ENCODE results near the gene RAB12. TPM values are rescaled to one million over a fixed set of nuclear protein-coding genes. Genes with fewer than 3 reads are reported as not detected.

The RAB12 gene
- total RNA-seq, 1 donor from 2014 or later: 123 TPM

GRCh38 chr18:8662560-8663255 lies 53.5 kb downstream of the RAB12 start:
- DNase-seq: no peak
- intact Hi-C loops (cut with DNase I): no loop called here
- ATAC-seq (ENCODE audit: poor library complexity): no peak

- no peak for ATAC-seq (ENCODE audit: poor library complexity)
- intact Hi-C loops (cut with DNase I): no loop called here
- no peak for DNase-seq
Observed at GRCh38 chr18:8667846-8668245, 58.6 kb downstream of the RAB12 start.

GRCh38 chr18:8668381-8668780 lies 59.1 kb downstream of the RAB12 start:
- DNase-seq (no peak), ATAC-seq (ENCODE audit: poor library complexity) (no peak)
- intact Hi-C loops (cut with DNase I): no loop called here

- intact Hi-C loops (cut with DNase I): no loop called here
- no peak for ATAC-seq (ENCODE audit: poor library complexity)
- no peak for DNase-seq
Observed at GRCh38 chr18:8669571-8669970, 60.3 kb downstream of the RAB12 start.

GRCh38 chr18:8673256-8674209 lies 64.3 kb downstream of the RAB12 start:
- DNase-seq (no peak), ATAC-seq (ENCODE audit: poor library complexity) (no peak)
- intact Hi-C loops (cut with DNase I): no loop called here

DNA sequence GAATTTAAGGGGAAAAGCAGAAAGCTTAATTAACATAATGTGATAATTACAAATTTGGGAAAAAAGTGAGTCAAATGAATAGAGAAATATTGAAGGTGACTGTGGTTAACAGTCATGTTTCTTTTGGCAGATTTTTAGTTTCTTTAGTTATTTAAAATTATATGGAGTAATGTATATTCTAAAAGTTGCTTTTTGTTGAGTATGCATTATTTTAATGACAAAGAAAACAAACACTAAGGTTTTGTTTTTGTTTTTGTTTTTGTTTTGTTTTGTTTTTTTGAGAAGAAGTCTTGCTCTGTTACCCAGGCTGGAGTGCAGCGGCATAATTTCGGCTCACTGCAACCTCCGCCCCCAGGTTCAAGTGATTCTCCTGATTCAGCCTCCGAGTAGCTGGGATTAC lies 65.8 kb downstream of the RAB12 start:
- DNase-seq: no peak
- no peak for ATAC-seq (ENCODE audit: poor library complexity)
- intact Hi-C loops (cut with DNase I): no loop called here

DNA sequence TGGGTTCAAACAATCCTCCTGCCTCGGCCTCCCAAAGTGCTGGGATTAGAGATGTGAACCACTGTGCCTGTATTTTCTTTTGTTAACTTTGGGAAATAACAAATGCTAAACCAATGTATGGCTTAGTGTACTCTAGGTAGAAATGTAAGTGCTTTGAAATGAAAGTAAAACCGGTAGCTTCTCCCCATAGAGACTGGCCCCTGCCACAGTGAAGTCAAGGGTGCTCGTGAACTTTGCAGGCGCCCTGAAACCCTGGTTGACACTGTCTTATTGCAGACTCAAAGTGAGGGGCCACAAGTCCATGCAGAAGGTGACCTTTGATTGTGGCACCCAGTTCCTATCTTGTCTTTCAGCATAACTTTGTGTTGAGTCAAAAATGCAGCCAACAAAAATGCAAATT lies 72.0 kb downstream of the RAB12 start:
- intact Hi-C loops (cut with DNase I): no loop called here
- DNase-seq (no peak), ATAC-seq (ENCODE audit: poor library complexity) (no peak)

DNA sequence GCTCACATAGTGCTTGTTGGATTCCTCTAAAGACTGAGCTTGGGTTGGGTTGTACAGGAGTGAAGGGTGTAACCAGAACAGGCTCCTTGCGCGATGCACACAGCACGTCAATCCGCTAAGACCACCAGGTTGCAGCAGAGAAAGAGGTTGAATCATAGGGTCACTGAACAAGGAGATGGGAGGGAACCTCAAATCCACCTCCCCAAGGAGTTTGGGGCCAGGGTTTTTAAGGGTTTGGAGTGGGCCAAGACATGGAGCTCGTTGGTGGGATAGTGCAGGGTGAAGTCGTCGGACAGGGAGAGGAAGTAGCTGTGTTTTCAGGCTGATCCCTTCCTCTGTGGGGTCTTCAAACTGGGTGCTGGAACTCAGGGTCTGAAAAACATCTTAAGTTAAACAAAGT lies 75.3 kb downstream of the RAB12 start:
- DNase-seq: no peak
- no peak for ATAC-seq (ENCODE audit: poor library complexity)
- intact Hi-C loops (cut with DNase I): no loop called here

DNA sequence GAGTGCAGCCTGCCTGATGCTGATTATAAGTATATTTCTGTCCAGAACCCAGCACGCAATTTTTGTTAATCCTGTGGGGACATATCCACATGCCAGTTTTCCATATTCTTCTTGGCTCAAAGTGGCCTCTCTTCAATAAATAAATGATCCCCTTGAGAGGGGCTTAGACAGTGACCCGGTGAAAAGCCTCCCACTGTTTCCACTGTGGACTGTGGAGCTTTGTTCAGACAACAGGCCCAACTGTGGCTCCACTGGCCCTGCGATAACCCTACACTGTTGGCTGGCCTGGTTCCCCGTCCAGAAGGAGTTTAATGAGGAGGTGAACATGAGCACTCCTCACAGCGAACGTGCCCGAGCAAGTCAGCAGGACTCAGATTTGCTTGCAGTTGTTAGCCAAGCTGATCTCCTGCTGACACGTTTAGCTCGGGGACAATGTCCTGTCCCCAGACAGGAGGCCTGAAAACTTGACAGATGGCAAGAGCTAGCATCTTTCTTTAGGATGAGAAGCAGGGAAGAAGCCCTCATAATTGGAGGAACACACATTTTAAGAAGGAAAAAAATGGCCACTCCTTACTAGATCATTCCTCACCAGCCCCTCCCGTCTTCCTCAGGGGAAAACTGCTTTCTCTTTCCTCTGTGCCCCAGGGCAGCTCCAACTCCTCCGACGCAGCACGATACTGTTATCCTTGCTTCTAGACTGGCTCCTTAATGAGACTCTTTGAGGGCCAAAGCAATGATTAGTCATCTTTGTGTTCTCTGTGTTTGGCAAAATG lies 76.1 kb downstream of the RAB12 start:
- ATAC-seq (ENCODE audit: poor library complexity) (no peak), DNase-seq (no peak)
- intact Hi-C loops (cut with DNase I): no loop called here

DNA sequence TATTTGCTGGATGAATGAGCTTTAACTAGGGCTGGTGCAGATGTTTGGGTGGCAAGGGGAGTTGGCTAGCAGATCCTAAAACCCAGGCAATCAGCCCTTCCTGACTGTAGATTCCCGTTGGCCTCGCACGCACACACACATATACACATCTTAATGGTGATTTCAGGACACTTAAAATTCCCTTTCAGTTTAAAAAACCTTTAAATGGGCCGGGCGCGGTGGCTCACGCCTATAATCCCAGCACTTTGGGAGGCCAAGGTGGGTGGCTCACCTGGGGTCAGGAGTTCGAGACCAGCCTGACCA lies 76.6 kb downstream of the RAB12 start:
- DNase-seq (no peak), ATAC-seq (ENCODE audit: poor library complexity) (no peak)
- intact Hi-C loops (cut with DNase I): no loop called here

GRCh38 chr18:8686611-8687010 lies 77.4 kb downstream of the RAB12 start:
- intact Hi-C loops (cut with DNase I): no loop called here
- ATAC-seq (ENCODE audit: poor library complexity): no peak
- no peak for DNase-seq

- ATAC-seq (ENCODE audit: poor library complexity): no peak
- DNase-seq: no peak
- intact Hi-C loops (cut with DNase I): no loop called here
Observed at GRCh38 chr18:8688216-8688800, 79.1 kb downstream of the RAB12 start.

DNA sequence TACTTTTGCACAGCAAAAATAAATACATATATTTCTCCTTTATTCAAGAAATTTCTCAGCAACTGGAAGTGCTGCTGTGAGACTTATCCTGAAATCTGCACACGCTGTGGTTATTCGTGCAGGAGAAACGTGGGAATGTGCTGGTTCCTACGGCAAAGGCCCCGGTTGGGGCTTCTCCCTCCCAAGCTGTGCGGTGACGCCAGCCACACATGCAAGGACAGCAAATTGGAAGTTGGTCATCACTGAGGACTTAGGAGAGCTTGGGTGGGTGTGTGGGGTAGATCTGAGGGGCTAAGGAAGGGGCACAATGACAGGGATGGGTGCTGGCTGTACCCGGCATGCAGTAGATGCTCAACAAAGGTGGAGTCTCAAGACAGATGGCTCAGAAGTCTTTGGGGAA lies 79.6 kb downstream of the RAB12 start:
- no peak for ATAC-seq (ENCODE audit: poor library complexity)
- DNase-seq: no peak
- intact Hi-C loops (cut with DNase I): no loop called here

Other genes with a start within 250 kb of the RAB12 start
- gene MTCL1, start 96.1 kb downstream of the RAB12 start, total RNA-seq: 9.0 TPM